Fibroblast of mammary gland (primary cell): ENCODE measurements around the gene TLK2.
"Not testable (repeated sequence)": the region's sequence is repeated elsewhere in the genome, so short reads cannot be mapped to it uniquely, and the experiment has no call there.

ENCODE experiments used
- DNase-seq: peaks from one replicate; pipeline ENCODE4 v3.0.0-alpha.2; 2010; ENCODE audit warnings: low read depth
- H3K4me3 ChIP-seq: 2 replicates; pipeline ENCODE4 v1.5.1; 2011; ENCODE audit warnings: low read depth, mild to moderate bottlenecking, low read length, moderate library complexity; ENCODE audit not compliant: control insufficient read depth
- CTCF ChIP-seq: conservative IDR thresholded peaks from 2 replicates; pipeline ENCODE4 v1.5.1; 2011; ENCODE audit warnings: low read depth, low read length, inconsistent platforms; ENCODE audit not compliant: control insufficient read depth, insufficient read depth

TLK2 gene

GRCh38 chr17:62578757-62579487 is 100.3 kb downstream of the TLK2 start:
- DNase-seq = no peak
- no peak overlapping the region for H3K4me3 ChIP-seq
- TF ChIP-seq CTCF = no peak

GRCh38 chr17:62580947-62581346 is 102.3 kb downstream of the TLK2 start:
- no peak for DNase-seq
- TF ChIP-seq CTCF = no peak
- no peak overlapping the region for H3K4me3 ChIP-seq

- DNase-seq = peak; percentile 47
- no peak overlapping the region for H3K4me3 ChIP-seq
- no peak for TF ChIP-seq CTCF
These were observed 103.1 kb downstream of the TLK2 start for GRCh38 chr17:62581764-62582163.

- DNase-seq = peak; percentile 43
- no peak overlapping the region for H3K4me3 ChIP-seq
- no peak for TF ChIP-seq CTCF
These were observed 108.9 kb downstream of the TLK2 start for GRCh38 chr17:62587554-62587953.

GRCh38 chr17:62588109-62588508 is 109.5 kb downstream of the TLK2 start:
- no peak overlapping the region for H3K4me3 ChIP-seq
- TF ChIP-seq CTCF = no peak
- DNase-seq = no peak

- no peak overlapping the region for H3K4me3 ChIP-seq
- no peak for DNase-seq
- no peak for TF ChIP-seq CTCF
These were observed 112.7 kb downstream of the TLK2 start for GRCh38 chr17:62591333-62591732.

GRCh38 chr17:62591822-62592221 is 113.2 kb downstream of the TLK2 start:
- not testable (repeated sequence) for H3K4me3 ChIP-seq, DNase-seq
